Measurements from ENCODE around the gene GJA5. TPM values are rescaled to one million over a fixed set of nuclear protein-coding genes. Genes with fewer than 3 reads are reported as not detected.

The GJA5 gene
- polyA plus RNA-seq, 2 of the 4 experiments (the other 2 are of a cell fraction): not detected

- CTCF ChIA-PET: interaction anchor here (0.5 to 1.5 kb wide), 2 partner anchors 52 to 155 kb away, joined by 3 to 4 read pairs; no protein-coding TSS in a partner anchor
Observed at GRCh38 chr1:147738129-147738528, 22.3 kb downstream of the GJA5 start.

GRCh38 chr1:147736883-147737282, 23.5 kb downstream of the GJA5 start:
- POLR2A ChIA-PET: no interaction called here
- DNase-seq (ENCODE audit: low read depth in 1 of 2, low spot score in 1 of 2): no peak
- no peak for FAIRE-seq
- no peak for TF ChIP-seq MAZ (IDR thresholded peaks at IDR 0.05; ENCODE audit: borderline replicate concordance, low read depth, low read length)
- no peak for TF ChIP-seq CHD2 (IDR thresholded peaks at IDR 0.05; ENCODE audit: low read length, partially characterized antibody)
- TF ChIP-seq FOSB (CRISPR knock-in tag; IDR thresholded peaks at IDR 0.05): no peak
- no peak for TF ChIP-seq KDM1A (IDR thresholded peaks at IDR 0.05; ENCODE audit: low read depth)
- TF ChIP-seq, protein P1, sequence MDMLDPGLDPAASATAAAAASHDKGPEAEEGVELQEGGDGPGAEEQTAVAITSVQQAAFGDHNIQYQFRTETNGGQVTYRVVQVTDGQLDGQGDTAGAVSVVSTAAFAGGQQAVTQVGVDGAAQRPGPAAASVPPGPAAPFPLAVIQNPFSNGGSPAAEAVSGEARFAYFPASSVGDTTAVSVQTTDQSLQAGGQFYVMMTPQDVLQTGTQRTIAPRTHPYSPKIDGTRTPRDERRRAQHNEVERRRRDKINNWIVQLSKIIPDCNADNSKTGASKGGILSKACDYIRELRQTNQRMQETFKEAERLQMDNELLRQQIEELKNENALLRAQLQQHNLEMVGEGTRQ (IDR thresholded peaks at IDR 0.05): no peak
- TF ChIP-seq NR3C1 (IDR thresholded peaks at IDR 0.05): no peak
- TF ChIP-seq CHD4 (IDR thresholded peaks at IDR 0.05; ENCODE audit: borderline replicate concordance): no peak
- no peak for TF ChIP-seq FOSL2 (IDR thresholded peaks at IDR 0.05)
- TF ChIP-seq FOSL2 (CRISPR knock-in tag; IDR thresholded peaks at IDR 0.05): no peak
- TF ChIP-seq HDAC2 (IDR thresholded peaks at IDR 0.05): no peak
- no peak for TF ChIP-seq CBX2 (IDR thresholded peaks at IDR 0.05; ENCODE audit: borderline replicate concordance, low read depth)
- no peak for TF ChIP-seq PHF8 (IDR thresholded peaks at IDR 0.05; ENCODE audit: borderline replicate concordance, low read depth)
- no peak for TF ChIP-seq EHF (CRISPR knock-in tag; IDR thresholded peaks at IDR 0.05)
- no peak for TF ChIP-seq KDM5A (IDR thresholded peaks at IDR 0.05)
- TF ChIP-seq ZNF302 (CRISPR knock-in tag; IDR thresholded peaks at IDR 0.05): no peak
- TF ChIP-seq BHLHE40 (IDR thresholded peaks at IDR 0.05; ENCODE audit: low read depth, low read length): no peak
- no peak for TF ChIP-seq MAFK (IDR thresholded peaks at IDR 0.05; ENCODE audit: partially characterized antibody)
- TF ChIP-seq HOXB13 (CRISPR knock-in tag; IDR thresholded peaks at IDR 0.05; ENCODE audit: low read depth): no peak
- TF ChIP-seq MAX (IDR thresholded peaks at IDR 0.05): no peak
- TF ChIP-seq NFE2L2 (conservative IDR thresholded peaks at IDR 0.05; ENCODE audit: low read length): no peak
- CTCF ChIA-PET: interaction anchor here (1.0 to 1.5 kb wide), 3 partner anchors 9 to 156 kb away, joined by 3 to 4 read pairs (median 3); no protein-coding TSS in a partner anchor
- H3K4me3 ChIP-seq: no peak overlapping the region
- no peak overlapping the region for H3K4me2 ChIP-seq
- H3K9me3 ChIP-seq: no peaks in the 10 kb centered on the region
- H3K4me1 ChIP-seq: no peaks in the 10 kb centered on the region
- no peak overlapping the region for H3K27ac ChIP-seq
- ATAC-seq: no peak

More at GRCh38 chr1:147738129-147738528, 22.3 kb downstream of the GJA5 start:
- no peak for TF ChIP-seq HMGXB4 (CRISPR knock-in tag; IDR thresholded peaks at IDR 0.05; ENCODE audit: borderline replicate concordance)
- TF ChIP-seq, protein P2, sequence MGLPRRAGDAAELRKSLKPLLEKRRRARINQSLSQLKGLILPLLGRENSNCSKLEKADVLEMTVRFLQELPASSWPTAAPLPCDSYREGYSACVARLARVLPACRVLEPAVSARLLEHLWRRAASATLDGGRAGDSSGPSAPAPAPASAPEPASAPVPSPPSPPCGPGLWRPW (IDR thresholded peaks at IDR 0.05): no peak
- no peak for TF ChIP-seq ZFP36 (IDR thresholded peaks at IDR 0.05; ENCODE audit: borderline replicate concordance, partially characterized antibody)
- no peak for TF ChIP-seq BHLHE40 (IDR thresholded peaks at IDR 0.05; ENCODE audit: low read depth, low read length)
- no peak for TF ChIP-seq HOXB13 (CRISPR knock-in tag; IDR thresholded peaks at IDR 0.05; ENCODE audit: low read depth)
- no peak for TF ChIP-seq EHF (CRISPR knock-in tag; IDR thresholded peaks at IDR 0.05)
- TF ChIP-seq FOSB (CRISPR knock-in tag; IDR thresholded peaks at IDR 0.05): no peak
- TF ChIP-seq, protein P3, sequence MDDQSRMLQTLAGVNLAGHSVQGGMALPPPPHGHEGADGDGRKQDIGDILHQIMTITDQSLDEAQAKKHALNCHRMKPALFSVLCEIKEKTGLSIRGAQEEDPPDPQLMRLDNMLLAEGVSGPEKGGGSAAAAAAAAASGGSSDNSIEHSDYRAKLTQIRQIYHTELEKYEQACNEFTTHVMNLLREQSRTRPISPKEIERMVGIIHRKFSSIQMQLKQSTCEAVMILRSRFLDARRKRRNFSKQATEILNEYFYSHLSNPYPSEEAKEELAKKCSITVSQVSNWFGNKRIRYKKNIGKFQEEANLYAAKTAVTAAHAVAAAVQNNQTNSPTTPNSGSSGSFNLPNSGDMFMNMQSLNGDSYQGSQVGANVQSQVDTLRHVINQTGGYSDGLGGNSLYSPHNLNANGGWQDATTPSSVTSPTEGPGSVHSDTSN (IDR thresholded peaks at IDR 0.05): no peak
- no peak for TF ChIP-seq SMC3 (IDR thresholded peaks at IDR 0.05)
- FAIRE-seq (no peak), ATAC-seq (no peak), DNase-seq (ENCODE audit: low read depth in 1 of 2, low spot score in 1 of 2) (no peak)
- H3K4me2 ChIP-seq: no peak overlapping the region
- H3K4me3 ChIP-seq: no peak overlapping the region
- POLR2A ChIA-PET: no interaction called here
- H3K9me3 ChIP-seq: no peaks in the 10 kb centered on the region
- 77% methylated on average over 2 of the region's 2 CpGs for WGBS (ENCODE audit: missing lambda C conversion rate)
- no peak overlapping the region for H3K27ac ChIP-seq
- H3K4me1 ChIP-seq: no peaks in the 10 kb centered on the region

All from A549 (cell line).